IPS-11a (cell line): ENCODE measurements around the gene NCMAP.

Experiments
- H3K4me3 ChIP-seq: one replicate; pipeline ENCODE4 v1.5.1; 2013; ENCODE audit warnings: low read depth, low read length, control low read depth

Gene NCMAP

GRCh38 chr1:24570265-24571125 lies 14.6 kb downstream of the NCMAP start:
- no peak overlapping the region for H3K4me3 ChIP-seq

DNA sequence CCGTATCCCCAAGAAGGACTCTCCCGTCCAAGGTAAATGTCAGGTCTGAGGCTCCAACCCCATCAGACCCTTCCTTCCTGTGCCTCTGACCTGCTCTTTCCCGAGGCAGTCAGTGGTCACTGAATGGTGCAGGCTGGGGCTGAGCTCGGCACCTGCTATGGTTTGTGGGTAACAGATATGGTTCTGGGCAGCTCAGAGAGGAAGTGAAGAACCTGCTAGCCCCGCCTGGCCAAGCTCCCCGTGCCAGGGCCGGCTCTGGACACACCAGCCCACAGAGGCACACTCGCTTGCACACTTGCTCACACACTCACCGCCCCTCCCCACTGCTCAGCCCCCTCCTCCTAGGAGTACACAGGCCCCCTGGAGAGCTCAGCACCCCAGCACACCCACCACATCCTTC lies 16.4 kb downstream of the NCMAP start:
- no peak overlapping the region for H3K4me3 ChIP-seq

GRCh38 chr1:24575905-24576587 lies 20.2 kb downstream of the NCMAP start:
- H3K4me3 ChIP-seq, result no peak overlapping the region

DNA sequence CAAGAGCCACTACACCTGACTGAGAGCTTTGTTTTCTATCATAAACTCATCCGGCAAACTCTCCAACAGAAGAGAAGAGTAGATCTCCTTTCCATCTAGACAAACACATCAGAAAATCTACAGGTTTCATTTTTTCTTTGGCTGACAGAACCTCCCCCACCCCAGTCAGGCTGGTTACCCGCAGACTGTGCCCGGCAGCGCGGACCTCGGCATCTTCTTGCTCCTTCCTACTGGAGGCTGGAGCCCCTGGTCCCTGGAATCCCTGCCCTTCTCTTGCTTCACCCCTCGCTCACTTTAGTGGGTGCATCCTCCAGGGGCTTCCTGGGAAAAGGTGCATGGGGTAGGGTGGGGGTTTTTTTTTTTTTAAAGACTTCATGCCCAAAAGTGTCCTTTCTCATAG lies 23.0 kb downstream of the NCMAP start:
- no peak overlapping the region for H3K4me3 ChIP-seq

- H3K4me3 ChIP-seq, result no peak overlapping the region
Observed at GRCh38 chr1:24580756-24581155, 24.9 kb downstream of the NCMAP start.

- H3K4me3 ChIP-seq, result no peak overlapping the region
Observed at GRCh38 chr1:24584171-24584647, 28.3 kb downstream of the NCMAP start.

- no peak overlapping the region for H3K4me3 ChIP-seq
Observed at GRCh38 chr1:24586119-24586518, 30.2 kb downstream of the NCMAP start.

GRCh38 chr1:24586970-24587820 lies 31.3 kb downstream of the NCMAP start:
- H3K4me3 ChIP-seq, result no peak overlapping the region

DNA sequence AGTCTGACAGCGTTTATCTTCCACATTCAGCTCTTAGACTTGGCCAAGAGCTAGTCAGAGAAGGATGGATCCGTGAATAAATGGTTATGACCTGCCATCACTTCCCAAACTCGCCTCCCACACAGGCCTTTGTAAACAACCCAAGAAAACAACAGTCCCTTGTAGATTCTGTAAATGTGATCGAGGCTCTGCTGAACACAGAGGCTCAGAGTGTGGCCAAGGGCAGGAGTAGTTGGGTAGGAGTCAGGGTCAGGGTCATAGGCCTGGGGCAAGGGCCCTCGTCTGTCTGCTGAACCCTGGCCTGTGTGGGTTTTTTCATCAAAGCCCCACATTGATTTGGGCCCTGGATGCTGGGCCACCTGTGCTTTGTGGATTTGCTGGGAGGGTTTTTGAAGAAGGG lies 32.7 kb downstream of the NCMAP start:
- H3K4me3 ChIP-seq, result no peak overlapping the region

GRCh38 chr1:24589200-24589599 lies 33.3 kb downstream of the NCMAP start:
- no peak overlapping the region for H3K4me3 ChIP-seq

DNA sequence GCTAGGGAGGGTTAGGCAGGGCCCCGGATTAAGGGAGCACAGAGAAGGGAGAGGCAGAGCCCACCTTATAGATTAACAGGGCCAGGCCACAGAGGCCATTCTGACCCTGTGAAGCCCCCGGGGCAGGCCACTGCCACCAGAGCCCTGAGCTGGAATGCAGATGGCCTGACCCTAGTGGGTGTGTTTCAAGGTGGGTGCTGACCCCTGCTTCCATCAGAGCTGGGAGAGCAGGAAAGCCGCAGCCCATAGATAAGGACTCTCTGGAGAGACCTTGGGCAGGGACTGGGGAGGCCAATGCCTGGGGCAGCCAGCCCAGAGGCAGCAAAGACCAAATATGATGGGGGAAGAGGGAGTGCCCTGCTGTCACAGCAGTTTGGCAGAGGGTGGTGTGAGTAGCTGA lies 35.9 kb downstream of the NCMAP start:
- H3K4me3 ChIP-seq, result no peak overlapping the region

- no peak overlapping the region for H3K4me3 ChIP-seq
Observed at GRCh38 chr1:24594328-24594598, 38.4 kb downstream of the NCMAP start.

DNA sequence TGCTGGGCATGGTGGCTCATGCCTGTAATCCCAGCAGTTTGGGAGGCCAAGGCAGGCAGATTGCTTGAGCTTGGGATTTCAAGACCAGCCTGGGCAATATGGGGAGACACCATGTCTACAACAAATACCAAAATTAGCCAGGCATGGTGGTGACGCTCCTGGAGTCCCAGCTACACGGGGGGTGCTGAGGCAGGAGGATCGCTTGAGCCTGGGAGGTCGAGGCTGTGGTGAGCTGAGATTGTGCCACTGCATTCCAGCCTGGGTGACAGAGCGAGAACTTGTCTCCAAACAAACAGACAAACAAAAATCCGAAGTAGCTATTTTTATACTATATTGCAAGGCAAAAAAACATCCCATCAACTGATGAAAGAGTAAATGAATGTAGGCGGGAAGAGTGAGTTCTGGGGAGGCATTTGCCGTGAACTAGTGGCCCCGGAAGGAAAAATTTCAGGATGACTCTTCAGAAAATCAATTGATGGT lies 40.6 kb downstream of the NCMAP start:
- H3K4me3 ChIP-seq, result no peak overlapping the region

GRCh38 chr1:24599265-24599664 lies 43.4 kb downstream of the NCMAP start:
- H3K4me3 ChIP-seq, result no peak overlapping the region

GRCh38 chr1:24600551-24600950 lies 44.7 kb downstream of the NCMAP start:
- no peak overlapping the region for H3K4me3 ChIP-seq

DNA sequence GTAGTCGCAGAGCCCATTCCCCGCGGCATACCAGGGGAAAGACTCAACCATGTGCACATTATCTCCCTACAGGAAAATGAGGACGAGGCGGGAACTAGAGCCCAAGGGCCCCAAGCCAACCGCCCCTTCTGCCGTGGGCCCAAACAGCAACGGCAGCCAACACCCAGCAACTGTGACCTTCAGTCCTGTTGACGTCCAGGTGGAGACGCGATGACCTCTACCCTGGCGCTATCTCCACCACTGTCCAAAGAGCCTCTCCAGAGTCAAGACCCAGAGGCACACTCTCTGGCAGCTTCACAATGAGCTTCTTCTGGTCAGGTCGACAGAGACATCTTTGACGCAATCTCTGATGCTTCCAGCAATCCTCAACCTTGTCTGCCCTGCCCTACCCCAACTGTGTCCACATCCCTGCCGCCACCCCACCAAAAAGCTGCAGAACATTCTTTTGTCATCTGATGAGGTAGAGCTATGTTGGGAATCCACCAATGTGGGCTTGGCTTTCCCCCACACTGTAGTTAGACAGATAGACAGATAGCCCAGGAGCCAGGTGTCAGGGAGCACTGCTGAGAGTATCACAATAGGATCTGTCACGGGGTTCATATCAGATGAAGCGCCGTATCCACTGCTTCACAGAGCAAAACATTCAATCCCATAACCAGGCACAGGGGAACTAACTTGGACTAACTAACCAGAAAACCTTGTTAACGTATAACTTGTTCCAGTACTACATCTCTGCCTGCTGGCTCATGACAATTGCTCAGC lies 49.8 kb downstream of the NCMAP start:
- no peak overlapping the region for H3K4me3 ChIP-seq

- H3K4me3 ChIP-seq, result no peak overlapping the region
Observed at GRCh38 chr1:24606296-24606605, 50.4 kb downstream of the NCMAP start.

DNA sequence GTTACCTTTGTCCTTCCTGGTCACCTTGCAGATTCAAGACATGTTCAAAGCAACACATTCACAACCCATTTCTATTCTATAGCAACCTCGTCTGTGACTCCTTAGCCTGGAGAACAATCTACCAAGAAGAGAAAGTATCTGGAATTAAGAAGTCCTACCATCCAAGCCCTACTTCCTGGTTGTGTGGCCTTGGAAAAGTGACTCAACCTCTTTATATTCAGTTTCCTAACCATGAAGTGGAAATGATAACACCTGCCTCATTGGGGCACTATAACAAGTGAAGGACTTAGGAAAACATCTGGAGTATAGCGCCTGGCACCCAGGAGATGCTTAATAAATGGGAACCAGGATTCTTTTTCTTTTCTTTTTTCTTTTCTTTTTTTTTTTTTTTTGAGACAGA lies 50.7 kb downstream of the NCMAP start:
- H3K4me3 ChIP-seq, result no peak overlapping the region

DNA sequence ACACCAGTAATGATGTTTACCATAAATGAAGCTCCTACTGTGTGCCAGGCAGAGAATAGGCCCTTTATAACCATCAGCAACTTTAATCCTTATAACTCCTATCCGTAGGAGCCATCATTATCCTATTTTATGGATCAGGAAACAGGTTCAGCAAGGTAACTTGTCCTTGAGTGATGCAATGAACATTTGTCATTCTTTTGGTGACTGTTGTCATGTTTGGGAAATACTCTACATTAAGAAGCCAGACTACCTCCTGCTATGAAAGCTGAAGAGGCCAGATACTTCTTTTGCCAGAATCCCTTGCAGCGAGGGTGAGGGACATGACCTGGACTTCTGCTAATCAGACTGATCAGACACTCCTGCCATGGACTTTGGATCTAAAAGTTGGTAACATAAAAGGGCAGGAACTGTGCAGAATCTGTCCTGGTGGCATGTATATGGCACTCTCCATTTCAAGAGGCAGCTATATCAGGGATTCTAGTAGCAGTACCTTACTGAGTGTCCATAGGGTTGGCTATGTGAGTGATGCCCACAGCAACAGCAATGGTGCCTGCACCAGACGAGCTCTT lies 54.1 kb downstream of the NCMAP start:
- H3K4me3 ChIP-seq, result no peak overlapping the region

GRCh38 chr1:24619376-24619775 lies 63.5 kb downstream of the NCMAP start:
- H3K4me3 ChIP-seq, result no peak overlapping the region

DNA sequence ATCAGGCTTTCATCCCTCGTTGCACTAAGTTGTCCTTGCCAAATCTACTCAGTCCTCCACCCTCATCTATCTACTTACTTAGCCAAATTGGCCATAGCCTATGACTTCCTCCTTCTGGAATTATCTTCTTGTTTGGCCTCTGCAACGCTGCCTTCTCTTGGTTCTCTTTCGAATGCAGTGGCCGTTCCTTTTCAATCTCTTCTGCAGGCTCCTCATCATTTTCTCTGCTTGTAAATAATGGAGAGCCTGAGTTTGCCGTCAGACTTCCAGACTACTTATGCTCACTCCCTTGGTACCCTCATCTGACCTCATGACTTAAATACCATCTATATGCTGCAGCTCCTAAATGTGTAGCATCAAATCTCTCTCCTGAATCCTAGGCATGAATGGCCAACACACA lies 64.8 kb downstream of the NCMAP start:
- no peak overlapping the region for H3K4me3 ChIP-seq
